Measurements from ENCODE around the gene PRSS3.

DNA sequence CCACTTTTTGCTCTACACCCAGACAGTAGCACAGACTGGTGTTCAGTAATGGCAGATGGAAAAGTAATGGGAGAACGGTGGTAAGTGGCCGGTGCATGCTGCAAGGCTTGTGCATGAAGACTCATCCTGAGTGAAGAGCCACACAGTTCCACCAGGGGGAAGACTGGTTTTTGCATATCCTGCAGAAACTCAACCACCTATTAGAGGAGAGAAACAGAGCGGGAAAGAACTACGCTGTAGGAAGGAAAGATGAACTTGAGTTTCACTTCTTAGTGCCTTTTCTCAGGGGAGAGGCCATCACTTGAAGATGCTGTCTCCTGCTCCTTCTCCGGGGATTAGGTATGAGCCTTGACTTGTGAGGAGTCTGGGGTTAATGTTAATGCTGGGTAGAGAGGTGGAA is 9.4 kb upstream of the PRSS3 start:
- TF ChIP-seq EP300 (IDR thresholded peaks at IDR 0.05), result no peak
- TF ChIP-seq, protein P1, sequence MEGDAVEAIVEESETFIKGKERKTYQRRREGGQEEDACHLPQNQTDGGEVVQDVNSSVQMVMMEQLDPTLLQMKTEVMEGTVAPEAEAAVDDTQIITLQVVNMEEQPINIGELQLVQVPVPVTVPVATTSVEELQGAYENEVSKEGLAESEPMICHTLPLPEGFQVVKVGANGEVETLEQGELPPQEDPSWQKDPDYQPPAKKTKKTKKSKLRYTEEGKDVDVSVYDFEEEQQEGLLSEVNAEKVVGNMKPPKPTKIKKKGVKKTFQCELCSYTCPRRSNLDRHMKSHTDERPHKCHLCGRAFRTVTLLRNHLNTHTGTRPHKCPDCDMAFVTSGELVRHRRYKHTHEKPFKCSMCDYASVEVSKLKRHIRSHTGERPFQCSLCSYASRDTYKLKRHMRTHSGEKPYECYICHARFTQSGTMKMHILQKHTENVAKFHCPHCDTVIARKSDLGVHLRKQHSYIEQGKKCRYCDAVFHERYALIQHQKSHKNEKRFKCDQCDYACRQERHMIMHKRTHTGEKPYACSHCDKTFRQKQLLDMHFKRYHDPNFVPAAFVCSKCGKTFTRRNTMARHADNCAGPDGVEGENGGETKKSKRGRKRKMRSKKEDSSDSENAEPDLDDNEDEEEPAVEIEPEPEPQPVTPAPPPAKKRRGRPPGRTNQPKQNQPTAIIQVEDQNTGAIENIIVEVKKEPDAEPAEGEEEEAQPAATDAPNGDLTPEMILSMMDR (IDR thresholded peaks at IDR 0.05), result no peak
- no peak for TF ChIP-seq POLR2A (IDR thresholded peaks at IDR 0.05)

All from stomach (tissue), 4 donors.